OCI-LY7 (cell line): ENCODE measurements around the gene PIGN.

ENCODE experiments used
- EZH2phosphoT487 ChIP-seq: fragments of 200-600 bp; sonication (generic); IDR thresholded peaks from 2 replicates; pipeline ENCODE4 v1.6.1; 2018; ENCODE audit warnings: low read depth, borderline replicate concordance, mild to moderate bottlenecking, mixed run types, antibody characterized with exemption, low read length, moderate library complexity, mixed read lengths
- TF ChIP-seq, protein P1 (sequence below): fragments of 200-600 bp; sonication (generic); conservative IDR thresholded peaks from 2 replicates; pipeline ENCODE4 v1.5.1; 2014; ENCODE audit warnings: mild to moderate bottlenecking, antibody characterized with exemption, low read length, moderate library complexity, mixed read lengths

DNA sequence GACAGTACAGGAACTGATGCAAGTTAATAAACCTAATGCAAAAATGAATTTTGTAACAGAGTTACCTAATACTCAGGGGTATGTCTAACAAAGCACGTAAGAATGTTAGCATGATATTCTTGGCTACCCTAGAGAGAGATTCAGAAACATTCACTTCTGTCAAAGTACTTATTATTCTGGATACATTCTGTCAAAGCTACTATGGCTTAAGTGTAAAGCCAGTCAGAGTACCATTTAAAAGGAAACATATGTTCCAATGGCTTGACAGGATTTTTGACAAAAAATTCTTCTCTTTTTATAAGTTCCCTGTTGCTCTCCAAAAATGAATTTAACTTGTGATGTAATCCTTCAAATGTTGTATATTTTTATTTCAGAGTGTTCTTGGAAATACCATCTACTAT is 85.5 kb downstream of the PIGN start:
- TF ChIP-seq, protein P1, sequence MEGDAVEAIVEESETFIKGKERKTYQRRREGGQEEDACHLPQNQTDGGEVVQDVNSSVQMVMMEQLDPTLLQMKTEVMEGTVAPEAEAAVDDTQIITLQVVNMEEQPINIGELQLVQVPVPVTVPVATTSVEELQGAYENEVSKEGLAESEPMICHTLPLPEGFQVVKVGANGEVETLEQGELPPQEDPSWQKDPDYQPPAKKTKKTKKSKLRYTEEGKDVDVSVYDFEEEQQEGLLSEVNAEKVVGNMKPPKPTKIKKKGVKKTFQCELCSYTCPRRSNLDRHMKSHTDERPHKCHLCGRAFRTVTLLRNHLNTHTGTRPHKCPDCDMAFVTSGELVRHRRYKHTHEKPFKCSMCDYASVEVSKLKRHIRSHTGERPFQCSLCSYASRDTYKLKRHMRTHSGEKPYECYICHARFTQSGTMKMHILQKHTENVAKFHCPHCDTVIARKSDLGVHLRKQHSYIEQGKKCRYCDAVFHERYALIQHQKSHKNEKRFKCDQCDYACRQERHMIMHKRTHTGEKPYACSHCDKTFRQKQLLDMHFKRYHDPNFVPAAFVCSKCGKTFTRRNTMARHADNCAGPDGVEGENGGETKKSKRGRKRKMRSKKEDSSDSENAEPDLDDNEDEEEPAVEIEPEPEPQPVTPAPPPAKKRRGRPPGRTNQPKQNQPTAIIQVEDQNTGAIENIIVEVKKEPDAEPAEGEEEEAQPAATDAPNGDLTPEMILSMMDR, result no peak
- TF ChIP-seq EZH2phosphoT487, result no peak
